Endometrial microvascular endothelial cells (primary cell): ENCODE results near the gene BLVRA. TPM values are rescaled to one million over a fixed set of nuclear protein-coding genes. Genes with fewer than 3 reads are reported as not detected.
"Not testable (repeated sequence)": the region's sequence is repeated elsewhere in the genome, so short reads cannot be mapped to it uniquely, and the experiment has no call there.

Experiments used
- in situ Hi-C: cut with HindIII; loops from 2 replicates; pipeline ENCODE4 v1.10.0; 2017; ENCODE audit warnings: low sequenced_read_pairs, low pct_unique_long_range_greater_than_20kb; ENCODE audit errors: inconsistent ontology term
- total RNA-seq: library from RNA; depleted of rRNA; stranded (reverse); fragments of >200 nt; gene quantifications from one replicate; pipeline ENCODE4 v1.2.3, GENCODE V29; 2015; ENCODE audit errors: inconsistent ontology term

The BLVRA gene
- total RNA-seq, 1 donor from 2014 or later = 64.0 TPM

GRCh38 chr7:43787771-43788170, 29.3 kb downstream of the BLVRA start:
- in situ Hi-C loops = no loop called here

DNA sequence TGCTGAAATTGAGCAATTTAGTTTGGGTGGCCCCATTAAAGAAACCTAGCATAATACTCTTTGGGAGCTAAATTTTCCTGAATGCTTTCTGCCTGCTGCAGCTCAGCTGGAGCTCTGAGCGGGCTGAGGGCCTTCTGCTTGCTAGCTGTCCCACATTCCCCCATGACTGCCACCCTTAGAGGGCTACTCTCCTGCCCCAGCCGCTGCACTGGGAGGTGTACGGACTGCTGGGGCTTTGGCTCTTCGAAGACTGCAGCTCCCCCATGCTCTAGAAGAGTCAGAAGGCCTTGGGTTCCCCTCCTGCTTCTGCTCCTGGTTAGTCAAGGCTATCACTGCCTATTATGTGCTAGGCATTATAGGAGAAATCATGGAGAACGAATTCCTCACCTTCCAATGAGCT, 31.5 kb downstream of the BLVRA start:
- in situ Hi-C loops = no loop called here

GRCh38 chr7:43790834-43791233, 32.4 kb downstream of the BLVRA start:
- in situ Hi-C loops = no loop called here

DNA sequence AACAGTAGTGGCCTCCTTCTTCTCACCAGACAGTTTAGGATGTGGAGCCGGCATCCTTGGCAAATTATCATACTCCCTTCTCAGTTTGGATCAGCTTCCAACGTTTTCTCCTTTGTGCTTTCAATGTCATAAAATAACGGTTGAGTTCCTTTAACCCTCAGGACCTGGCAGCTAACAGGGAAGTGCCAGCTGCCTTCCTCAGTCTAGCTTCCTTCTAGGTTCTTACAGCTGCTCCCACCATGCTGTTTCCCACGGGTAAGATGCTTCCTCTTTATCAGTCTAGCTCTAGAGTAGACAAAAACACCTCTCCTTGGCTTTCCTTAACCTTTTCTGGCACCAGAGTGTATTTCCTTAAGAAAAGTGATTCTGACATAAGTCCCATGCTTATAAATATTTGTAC, 33.2 kb downstream of the BLVRA start:
- in situ Hi-C loops = no loop called here

GRCh38 chr7:43792471-43793150, 34.1 kb downstream of the BLVRA start:
- in situ Hi-C loops = no loop called here

DNA sequence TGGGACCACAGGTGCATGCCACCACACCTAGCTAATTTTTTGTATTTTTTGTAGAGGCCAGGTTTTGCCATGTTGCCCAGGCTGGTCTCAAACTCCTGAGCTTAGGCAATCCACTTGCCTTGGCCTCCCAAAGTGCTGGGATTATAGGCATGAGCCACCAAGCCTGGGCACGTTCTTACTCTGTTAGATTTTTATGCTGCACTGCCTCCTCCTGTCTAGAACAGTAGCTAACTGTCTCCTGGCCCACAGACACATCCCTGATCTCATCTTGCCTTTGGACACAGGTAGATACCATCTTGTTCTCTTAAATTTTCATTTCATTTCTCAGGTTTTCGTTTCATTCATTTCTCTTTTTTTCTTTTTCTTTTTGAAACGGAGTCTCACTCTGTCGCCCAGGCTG, 41.1 kb downstream of the BLVRA start:
- in situ Hi-C loops = no loop called here

- in situ Hi-C loops = no loop called here
Observed at GRCh38 chr7:43803865-43804264, 45.4 kb downstream of the BLVRA start.

- in situ Hi-C loops = no loop called here
Observed at GRCh38 chr7:43808410-43808809, 49.9 kb downstream of the BLVRA start.

DNA sequence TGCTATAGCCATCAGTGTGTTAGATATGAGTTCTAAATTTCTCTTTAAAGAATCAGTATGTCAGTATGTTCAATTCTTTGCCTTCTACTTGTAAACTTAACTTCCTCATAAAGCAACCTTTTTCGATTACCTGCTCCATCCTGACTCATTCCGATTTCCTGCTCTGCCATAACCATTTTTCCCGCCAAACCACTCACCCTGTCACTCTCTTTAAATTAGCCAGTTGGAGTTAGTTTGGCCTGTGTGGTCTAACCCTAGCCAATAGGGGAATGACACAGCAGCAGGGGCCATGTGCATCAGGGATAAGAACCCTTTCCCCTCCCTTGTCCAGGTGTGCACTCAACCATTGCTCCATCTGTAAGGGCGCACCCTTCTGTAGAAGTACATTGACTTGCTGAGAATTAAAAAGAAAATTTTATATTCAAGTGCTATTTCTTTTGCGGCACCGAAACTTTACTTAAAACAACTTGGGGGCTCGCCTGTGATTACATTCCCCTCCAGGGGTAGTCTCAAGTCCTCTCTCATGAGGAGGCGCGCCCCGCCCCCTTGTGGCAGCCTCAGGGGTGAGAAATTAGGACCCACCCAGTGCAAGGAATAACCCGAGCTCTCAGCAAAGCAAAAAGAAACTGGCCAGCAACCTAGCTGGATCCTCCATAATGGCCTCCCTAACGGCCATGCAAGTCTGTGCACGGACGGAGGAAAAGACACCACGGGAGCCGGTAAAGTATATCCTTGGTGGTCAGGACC, 51.9 kb downstream of the BLVRA start:
- in situ Hi-C loops = not testable (repeated sequence)

GRCh38 chr7:43815373-43815772, 56.9 kb downstream of the BLVRA start:
- in situ Hi-C loops = no loop called here

DNA sequence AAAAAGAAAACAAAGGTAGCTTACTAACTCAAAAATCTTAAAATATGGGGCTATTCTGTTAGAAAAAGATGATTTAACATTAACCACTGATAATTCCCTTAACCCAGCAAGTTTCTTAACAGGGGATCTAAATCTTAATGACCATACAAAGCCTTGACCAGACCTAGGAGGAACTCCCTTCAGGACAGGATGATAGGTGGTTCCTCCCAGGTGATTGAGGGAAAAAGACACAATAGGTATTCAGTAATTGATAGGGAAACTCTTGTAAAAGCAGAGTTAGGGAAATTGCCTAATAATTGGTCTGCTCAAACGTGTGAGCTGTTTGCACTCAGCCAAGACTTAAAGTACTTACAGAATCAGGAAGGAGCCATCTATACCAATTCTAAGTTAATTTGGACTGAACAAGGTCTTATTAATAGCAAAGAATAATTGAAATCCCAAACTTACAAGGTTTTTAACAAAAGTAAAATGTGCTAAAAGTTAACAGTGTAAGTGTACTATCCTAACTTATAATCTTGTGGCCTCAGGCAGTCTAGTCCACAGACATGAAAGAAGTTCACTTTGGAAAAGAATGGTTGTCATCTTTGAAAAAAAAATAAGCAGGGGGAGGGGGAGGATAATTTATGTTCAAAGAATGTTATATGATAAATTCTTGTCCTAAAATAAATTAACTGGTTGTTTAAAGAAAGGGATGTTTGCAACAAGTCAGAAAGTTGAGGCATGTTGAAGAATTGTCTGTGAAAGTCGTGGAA, 57.7 kb downstream of the BLVRA start:
- in situ Hi-C loops = not testable (repeated sequence)

DNA sequence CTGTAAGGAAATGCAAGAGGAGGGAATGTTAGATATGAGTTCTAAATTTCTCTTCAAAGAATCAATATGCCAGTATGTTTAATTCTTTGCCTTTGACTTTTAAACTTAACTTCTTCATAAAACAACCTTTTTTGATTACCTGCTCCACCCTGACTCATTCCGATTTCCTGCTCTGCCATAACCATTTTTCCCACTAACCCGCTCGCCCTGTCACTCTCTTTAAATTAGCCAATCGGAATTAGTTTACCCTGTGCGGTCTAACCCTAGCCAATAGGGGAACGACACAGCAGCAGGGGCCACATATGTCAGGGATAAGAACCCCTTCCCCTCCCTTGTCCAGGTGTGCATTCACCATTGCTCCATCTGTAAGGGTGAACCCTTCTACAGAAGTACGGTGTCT, 64.9 kb downstream of the BLVRA start:
- in situ Hi-C loops = not testable (repeated sequence)

DNA sequence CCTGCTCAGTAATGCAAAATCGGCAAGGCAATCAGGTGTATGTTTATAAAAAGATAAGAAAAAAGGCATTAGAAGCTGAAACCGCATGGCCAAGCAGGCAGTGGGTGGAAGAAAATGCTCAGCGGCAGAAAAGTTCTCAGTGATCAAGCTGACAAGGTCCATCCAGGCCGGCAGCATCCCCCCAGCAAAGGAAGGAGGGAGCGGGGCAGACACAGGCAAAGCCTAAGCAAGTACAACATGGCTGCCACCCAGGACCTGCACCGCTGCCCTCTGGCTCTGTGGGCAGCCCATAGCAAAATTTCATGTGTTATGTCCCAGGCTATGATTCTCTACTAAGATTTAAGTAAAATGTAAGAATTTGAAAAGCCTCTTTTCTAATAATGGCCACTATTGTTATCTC, 65.5 kb downstream of the BLVRA start:
- in situ Hi-C loops = no loop called here

- in situ Hi-C loops = not testable (repeated sequence)
Observed at GRCh38 chr7:43824513-43824912, 66.0 kb downstream of the BLVRA start.

- in situ Hi-C loops = no loop called here
Observed at GRCh38 chr7:43824963-43825362, 66.5 kb downstream of the BLVRA start.

DNA sequence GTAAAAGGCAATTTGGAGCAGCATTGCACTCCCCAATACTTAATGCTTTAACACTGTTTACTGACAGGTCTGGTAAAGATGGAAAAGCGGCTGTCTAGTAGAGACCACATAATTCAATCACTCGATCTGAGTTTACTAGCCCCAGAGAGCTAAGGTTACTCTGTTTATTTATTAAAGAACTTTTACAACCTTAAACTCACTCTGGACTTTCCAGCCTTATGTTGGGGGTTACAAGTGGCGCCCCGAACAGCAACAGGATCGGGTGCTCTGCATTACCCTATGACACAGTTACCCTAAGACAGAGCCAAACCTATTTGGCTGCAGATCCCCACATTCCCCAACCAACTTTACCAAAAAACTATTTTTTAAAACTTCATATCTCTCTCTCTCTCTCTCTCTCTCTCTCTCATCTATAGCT, 66.9 kb downstream of the BLVRA start:
- in situ Hi-C loops = no loop called here

DNA sequence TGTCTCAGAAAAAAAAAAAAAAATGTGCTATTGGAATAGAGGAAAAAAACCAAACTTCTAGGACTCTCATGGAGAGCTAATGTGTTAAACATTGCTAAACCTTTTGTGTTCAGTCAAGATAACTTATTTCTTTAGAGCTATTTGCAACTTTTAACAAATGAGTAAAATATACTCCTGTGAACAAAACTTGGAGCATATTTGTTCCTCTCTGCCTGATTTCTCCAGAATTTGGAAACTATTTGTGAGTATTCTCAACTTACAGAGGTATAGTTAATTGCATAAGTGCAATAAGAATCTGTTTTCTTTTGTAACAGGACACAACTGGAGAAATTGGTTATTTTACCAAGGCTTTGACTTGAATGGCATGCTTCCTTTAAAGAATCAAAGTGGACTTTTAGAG, 72.4 kb downstream of the BLVRA start:
- in situ Hi-C loops = not testable (repeated sequence)

DNA sequence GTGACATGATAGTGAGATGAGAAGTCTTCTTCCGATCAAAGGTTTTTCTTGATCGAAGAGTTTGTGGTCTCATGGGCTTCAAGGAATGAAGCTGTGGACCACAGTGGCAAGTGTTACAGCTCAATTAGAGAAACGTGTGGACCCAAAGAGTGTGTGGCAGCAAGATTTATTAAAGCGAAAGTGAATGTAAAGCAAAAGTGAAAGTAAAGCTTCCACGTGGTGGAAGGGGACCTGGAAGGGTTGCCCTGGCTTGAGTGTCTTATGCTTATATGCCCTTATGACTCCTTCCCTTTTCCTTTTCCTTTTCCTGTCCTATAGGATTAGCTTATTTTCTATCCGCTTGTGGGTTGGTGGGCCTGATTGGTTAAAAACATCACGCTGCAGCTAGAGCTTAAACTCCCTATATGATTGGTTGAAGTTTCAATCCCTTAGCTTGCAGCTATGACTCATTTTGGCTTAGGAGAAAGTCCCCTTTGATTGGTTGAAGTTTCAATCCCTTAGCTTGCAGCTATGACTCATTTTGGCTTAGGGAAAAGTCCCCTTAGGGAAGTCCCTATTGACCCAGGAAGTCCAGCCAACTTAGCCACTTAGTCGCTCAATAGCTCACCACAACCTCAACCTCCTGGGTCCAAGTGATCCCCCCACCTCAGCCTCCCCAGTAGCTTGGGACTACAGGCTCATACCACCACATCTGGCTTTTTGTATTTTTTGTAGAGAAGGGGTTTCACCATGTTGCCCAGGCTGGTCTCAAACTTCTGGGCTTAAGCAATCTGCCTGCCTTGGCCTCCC, 76.2 kb downstream of the BLVRA start:
- in situ Hi-C loops = no loop called here

DNA sequence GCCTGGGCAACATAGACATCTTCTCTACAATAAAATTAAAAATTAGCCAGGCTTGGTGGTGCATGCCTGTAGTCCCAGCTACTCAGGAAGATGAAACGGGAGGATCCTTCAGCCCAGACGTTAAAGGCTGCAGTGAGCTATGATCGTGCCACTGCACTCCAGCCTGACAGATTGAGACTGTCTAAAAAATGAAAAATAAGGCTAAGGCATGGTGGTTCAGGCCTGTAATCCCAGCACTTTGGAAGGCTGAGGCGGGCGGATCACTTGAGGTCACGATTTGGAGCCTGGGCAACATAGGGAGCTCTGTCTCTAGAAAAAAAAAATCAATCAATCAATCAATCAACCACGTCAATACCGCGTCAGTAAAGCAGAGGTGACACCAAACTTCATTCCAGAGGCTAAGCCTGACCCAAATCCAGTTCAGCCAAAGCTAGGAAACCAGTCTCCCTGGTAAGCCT, 79.8 kb downstream of the BLVRA start:
- in situ Hi-C loops = no loop called here
